ENCODE measurements around the gene SSRP1. TPM values are rescaled to one million over a fixed set of nuclear protein-coding genes. Genes with fewer than 3 reads are reported as not detected.

Gene SSRP1
- total and polyA plus RNA-seq, 9 of the 15 experiments (the other 6 are each of a cell fraction or from before 2014, with no cell fraction given) = 91.1 to 416 (median 245) TPM

GRCh38 chr11:57356268-57356667, 20.6 kb upstream of the SSRP1 start:
- no peaks in the 10 kb centered on the region for H3K27me3 ChIP-seq (ENCODE audit: control insufficient read depth in 2 of 2, insufficient read depth in 2 of 2, low read length in 2 of 2)
- in situ Hi-C loops (cut with MboI) = no loop called here
- no peaks in the 10 kb centered on the region for H3K36me3 ChIP-seq (ENCODE audit: control insufficient read depth, insufficient read depth, low read length)
- 0 out of 2 replicates have a peak, but pooled peaks cover 2% of the 10 kb centered on the region for H3K9me3 ChIP-seq (replicated peaks; ENCODE audit: control insufficient read depth, insufficient read depth, low read depth, low read length)
- no peak overlapping the region; a peak in 1 of 4 replicates for H3K9ac ChIP-seq (ENCODE audit: insufficient read depth in 1 of 2, low read depth in 2 of 2, low read length in 2 of 2)
- H3K4me3 ChIP-seq = no peak overlapping the region
- FAIRE-seq = no peak
- H3K27ac ChIP-seq (ENCODE audit: extremely low read depth, low read depth, low read length) = no peak overlapping the region
- no peak overlapping the region for H3K4me2 ChIP-seq (ENCODE audit: insufficient read depth, low read length)
- no peaks in the 10 kb centered on the region for H3K79me2 ChIP-seq (ENCODE audit: control insufficient read depth, insufficient read depth, low read length)
- TF ChIP-seq SPI1 (IDR thresholded peaks at IDR 0.05; ENCODE audit: borderline replicate concordance, low read depth, low read length) = peak; percentile 34; the same call in 1 of the 2 replicates
- TF ChIP-seq ZNF518B (CRISPR knock-in tag; IDR thresholded peaks at IDR 0.05) = no peak
- TF ChIP-seq MITF (IDR thresholded peaks at IDR 0.05) = no peak
- CTCF ChIA-PET (ENCODE audit: low intra/inter-chr PET ratio) = no interaction called here
- WGBS (ENCODE audit: insufficient coverage, low coverage, missing lambda C conversion rate) = 57% methylated on average over 9 of the region's 9 CpGs
- BruUV-seq (replicated peaks) = no TSS peak
- no peaks in the 10 kb centered on the region for H3K9me1 ChIP-seq (ENCODE audit: control insufficient read depth, insufficient read depth, low read length)
- POLR2A ChIA-PET = interaction anchor here (1.0 kb wide), 1 partner anchor 16 kb away, joined by 3 read pairs; no protein-coding TSS in a partner anchor
- no peak for DNase-seq (ENCODE audit: extremely low read depth in 1 of 4, low spot score in 3 of 4)
- H4K20me1 ChIP-seq (replicated peaks; ENCODE audit: control insufficient read depth, insufficient read depth, low read length) = no peaks in the 10 kb centered on the region
- intact Hi-C loops (cut with micrococcal nuclease) = no loop called here
- peaks cover 23 to 38% of the 10 kb centered on the region in 2 experiments for H3K4me1 ChIP-seq (replicated peaks in 1 of 2; ENCODE audit: control insufficient read depth in 2 of 2, insufficient read depth in 2 of 2, low read length in 2 of 2)
- ATAC-seq = no peak
- H2AFZ ChIP-seq (ENCODE audit: low read depth, low read length) = no peak overlapping the region

Data from K562 (cell line).